Measurements from ENCODE around the gene FLOT1.
A peak's percentile ranks its signal among the peaks of the same experiment; 100 is the strongest.
"Not testable (repeated sequence)": the region's sequence is repeated elsewhere in the genome, so short reads cannot be mapped to it uniquely, and the experiment has no call there.

The FLOT1 gene

DNA sequence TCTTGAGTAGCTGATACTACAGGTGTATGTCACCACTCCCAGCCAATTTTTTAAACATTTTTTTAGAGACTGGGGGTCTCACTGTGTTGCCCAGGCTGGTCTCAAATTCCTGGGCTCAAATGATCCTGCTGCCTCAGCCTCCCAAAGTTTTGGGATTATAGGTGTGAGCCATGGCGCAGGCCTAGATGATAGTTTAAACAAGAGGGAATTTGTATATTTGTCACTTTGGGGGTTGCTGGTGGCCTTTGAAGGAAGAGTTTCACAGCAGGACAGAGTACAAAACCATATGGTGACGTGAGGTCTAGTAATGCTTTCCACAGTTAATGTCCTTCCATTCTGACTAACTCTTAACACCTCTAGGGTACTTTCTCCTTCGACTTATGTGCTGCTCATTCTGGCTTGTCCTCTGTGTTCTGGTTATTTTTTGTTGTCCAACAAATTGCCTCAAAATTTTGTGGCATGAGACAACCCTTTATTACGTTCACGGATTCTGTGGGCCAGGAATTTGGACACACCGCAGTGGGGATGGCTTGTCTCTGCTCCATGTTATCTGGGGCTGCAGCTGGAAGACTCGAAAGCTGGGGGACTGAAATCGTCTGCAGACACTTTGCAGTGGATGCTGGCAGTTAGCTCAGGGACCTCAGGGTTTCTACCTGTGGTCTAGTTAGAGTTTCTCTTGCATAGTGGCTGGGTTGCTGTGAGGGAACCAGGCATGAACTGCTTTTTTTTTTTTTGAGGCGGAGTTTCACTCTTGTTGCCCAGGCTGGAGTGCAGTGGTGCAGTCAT is 24.9 kb upstream of the FLOT1 start:
- no peak for DNase-seq

GRCh38 chr6:30766461-30767157 is 24.1 kb upstream of the FLOT1 start:
- no peak for DNase-seq

GRCh38 chr6:30765495-30765894 is 23.0 kb upstream of the FLOT1 start:
- not testable (repeated sequence) for DNase-seq

DNA sequence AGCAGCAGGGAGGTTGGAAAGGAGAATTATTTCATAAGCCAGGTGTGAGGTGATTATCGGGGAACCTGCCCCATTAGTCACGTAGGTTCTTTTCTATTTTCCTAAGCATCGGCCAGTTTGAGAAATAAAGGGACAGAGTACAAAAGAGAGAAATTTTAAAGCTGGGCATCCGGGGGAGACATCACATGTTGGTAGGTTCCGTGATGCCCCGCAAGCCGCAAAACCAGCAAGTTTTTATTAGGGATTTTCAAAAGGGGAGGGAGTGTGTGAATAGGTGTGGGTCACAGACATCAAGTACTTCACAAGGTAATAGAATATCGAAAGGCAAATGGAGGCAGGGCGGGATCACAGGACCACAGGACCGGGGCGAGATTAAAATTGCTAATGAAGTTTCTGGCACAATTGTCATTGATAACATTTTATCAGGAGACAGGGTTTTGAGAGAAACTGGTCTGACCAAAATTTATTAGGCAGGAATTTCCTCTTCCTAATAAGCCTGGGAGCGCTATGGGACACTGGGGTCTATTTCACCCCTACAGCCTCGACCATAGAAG is 22.1 kb upstream of the FLOT1 start:
- not testable (repeated sequence) for DNase-seq

DNA sequence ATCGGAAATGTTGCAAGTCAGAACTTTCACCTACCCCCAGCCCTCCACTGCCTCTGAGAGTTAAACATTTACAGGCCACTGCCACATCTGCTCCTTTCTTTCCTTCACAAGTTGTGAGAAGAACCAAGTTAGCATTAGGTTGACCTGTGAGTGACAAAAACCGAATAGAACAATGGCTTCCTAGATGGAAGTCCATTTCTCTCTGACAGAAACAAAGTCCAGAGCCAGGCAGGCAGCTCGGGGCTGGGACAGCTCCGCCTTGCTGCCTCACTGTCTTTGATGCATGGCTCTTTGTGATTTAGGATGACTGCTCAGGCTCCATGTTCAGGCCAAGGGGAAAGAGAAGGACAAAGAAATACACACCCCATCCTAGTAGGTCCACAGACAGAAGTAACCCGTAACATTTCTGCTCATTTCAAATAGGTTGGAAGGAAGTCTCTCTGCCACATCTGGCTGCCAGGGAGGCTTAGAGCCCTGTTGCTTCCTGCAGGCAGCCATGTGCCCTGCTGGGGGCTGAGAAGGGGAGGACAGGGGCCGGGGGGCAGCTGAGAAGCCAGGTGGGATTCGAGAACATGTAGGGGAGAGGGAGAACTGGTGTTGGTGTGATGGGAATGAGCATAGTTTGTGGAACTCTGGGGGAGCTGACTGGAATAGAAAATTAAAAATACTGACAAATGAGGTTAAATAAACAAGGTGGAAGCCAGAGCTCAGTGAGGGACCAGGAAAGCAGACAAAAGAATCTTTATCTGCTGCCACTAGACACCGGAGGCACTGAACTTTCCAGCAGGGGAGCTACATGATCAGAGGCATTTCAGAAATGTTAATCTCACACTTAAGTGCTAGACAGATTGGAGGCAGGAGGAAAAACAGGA is 21.4 kb upstream of the FLOT1 start:
- no peak for DNase-seq

DNA sequence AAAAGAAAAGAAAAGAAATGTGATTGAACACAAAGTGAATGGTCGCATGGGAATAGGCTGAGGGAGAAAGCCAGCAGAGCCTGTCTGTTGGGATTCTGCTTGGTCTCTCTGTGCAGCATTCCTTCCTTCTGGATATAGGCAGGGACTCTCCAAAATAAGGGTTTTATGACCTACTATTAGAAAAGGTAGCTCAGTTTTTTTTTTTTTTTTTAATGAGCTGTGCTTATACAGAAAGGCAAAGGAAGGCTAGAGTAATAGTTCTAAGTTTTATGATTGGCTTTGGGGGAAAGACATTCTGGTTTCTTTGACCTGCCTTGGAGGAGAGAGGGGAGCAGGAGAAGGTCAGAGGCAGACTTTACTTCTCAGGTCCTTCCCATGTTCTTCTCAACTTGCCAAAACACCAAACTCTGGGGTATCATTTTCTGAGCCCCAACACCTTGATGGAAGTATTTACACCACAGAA is 20.7 kb upstream of the FLOT1 start:
- DNase-seq: no peak

GRCh38 chr6:30761791-30762429 is 19.4 kb upstream of the FLOT1 start:
- no peak for DNase-seq

- no peak for DNase-seq
Measured at GRCh38 chr6:30760549-30760948, 18.1 kb upstream of the FLOT1 start.

DNA sequence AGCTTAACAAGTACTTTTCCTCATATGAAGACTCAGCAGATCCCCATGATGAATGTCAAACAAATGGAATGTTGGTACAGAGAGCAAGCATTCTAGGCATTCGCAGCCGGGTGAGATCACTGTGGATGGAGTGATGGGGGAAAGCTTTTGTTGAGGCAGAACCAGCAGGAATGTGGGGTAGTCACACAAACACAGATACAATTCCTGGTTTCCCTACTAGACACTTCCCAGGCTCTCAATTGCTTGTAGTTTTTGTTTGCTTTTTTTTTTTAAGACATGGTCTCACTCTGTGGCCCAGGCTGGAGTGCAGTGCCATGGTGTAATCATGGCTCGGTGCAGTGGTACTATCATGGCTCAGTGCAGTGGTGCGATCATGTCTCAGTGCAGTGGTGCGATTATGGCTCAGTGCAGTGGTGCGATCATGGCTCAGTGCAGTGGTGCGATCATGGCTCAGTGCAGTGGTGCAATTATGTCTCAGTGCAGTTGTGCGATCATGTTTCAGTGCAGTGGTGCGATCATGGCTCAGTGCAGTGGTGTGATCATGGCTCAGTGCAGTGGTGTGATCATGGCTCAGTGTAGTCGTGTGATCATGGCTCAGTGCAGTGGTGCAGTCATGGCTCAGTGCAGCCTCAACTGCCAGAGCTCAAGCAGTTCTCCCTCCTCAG is 17.2 kb upstream of the FLOT1 start:
- DNase-seq: no peak

- DNase-seq: no peak
Measured at GRCh38 chr6:30757261-30757904, 14.9 kb upstream of the FLOT1 start.

- DNase-seq: not testable (repeated sequence)
Measured at GRCh38 chr6:30756405-30757003, 14.0 kb upstream of the FLOT1 start.

GRCh38 chr6:30754631-30755030 is 12.1 kb upstream of the FLOT1 start:
- no peak for DNase-seq

DNA sequence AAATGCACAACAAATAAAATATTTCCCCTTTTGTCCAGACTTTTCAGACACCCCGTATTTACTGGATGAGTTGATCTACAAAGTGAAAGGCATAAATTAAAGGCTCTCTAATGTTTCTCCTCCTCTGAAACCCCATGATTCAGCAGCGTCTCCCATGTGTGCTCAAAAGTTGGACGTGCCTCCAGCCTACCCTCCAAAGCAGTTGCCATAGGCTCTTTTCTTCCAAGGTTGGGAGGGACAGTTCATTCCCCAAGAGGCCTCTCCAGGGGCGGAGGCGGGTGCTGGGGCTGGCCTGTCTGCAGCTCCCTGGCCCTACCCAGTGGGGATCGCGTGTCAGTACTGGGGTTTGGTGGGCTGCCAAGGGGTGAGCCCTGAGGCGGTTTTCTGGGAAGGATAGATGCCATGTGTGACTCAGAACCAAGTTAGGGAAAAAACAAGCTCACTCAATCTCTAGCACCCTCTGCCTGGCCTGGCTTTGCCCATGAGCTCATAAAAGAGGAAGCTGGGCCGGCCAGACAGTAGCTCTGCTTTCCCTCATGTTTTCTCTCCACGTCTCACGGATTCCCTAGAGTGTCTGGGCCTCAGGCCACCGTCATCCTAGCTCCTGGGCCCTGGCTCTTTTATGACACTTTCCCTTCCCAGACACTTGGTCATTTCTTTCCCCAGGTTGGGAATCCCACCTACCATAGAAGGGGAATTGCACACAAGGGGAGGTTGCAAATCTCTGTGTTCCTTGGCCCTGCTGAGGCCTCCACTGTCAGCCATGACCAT is 9.9 kb upstream of the FLOT1 start:
- peak; percentile 94 for DNase-seq

GRCh38 chr6:30750379-30750668 is 7.8 kb upstream of the FLOT1 start:
- DNase-seq: no peak

GRCh38 chr6:30749554-30750378 is 7.3 kb upstream of the FLOT1 start:
- DNase-seq: no peak

DNA sequence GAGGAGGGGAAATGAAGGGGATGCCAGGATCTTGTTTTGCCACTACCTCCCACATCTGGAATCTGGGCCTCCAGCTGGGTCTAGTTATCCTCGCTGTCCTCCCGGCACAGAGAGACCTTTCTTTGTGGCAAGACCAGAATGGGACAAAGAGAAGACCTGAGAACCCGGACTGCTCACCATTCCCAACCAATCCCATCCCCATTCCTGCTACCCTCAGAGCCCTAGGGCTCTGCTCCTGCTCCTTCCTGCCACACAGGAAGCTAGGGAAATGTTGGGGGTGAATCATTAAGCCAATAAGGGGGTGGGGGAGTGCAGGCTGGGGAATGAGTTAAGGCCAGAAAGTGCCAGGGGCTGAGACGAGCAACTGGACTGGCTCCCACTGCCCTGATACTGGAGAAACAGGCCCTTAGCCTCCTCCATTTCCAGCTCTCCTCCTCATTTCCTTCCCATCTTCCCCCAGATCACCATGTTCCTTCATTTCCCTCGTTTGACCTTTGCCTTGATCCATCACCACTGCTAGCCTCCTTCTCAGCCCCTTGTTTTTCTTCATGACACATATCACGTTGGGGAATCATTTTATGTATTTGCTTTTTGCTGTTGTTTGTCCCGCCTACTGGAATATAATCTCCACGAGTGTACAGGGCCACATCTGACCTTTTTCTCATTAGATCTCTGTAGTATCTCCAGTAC is 6.5 kb upstream of the FLOT1 start:
- DNase-seq: no peak

- no peak for DNase-seq
Measured at GRCh38 chr6:30747902-30748769, 5.6 kb upstream of the FLOT1 start.

DNA sequence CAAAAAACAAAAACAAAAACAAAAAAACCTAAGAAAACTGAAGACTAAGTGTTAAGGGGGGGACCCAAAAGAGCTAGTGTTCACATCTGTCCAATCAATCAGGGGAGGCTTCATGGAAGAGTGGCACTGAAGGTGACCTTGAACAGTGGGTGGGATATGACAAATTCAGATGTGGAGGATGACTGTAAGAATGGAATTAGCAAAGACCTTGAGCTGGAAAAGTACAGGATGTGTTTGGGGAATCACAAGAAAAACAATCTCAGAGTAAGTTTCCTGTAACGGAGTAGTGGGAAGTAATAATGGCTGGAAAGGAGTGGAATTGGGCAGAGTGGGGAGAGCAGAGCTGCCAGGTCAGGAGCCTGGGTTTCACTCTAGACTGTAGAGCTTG is 4.8 kb upstream of the FLOT1 start:
- DNase-seq: no peak
